ENCODE results near the gene FKBP6.
"Not testable (repeated sequence)": the region's sequence is repeated elsewhere in the genome, so short reads cannot be mapped to it uniquely, and the experiment has no call there.

The FKBP6 gene

GRCh38 chr7:73395538-73396503 lies 67.9 kb downstream of the FKBP6 start:
- DNase-seq (ENCODE audit: low spot score): no peak

- no peak for DNase-seq (ENCODE audit: low spot score)
Observed at GRCh38 chr7:73397521-73398281, 69.7 kb downstream of the FKBP6 start.

DNA sequence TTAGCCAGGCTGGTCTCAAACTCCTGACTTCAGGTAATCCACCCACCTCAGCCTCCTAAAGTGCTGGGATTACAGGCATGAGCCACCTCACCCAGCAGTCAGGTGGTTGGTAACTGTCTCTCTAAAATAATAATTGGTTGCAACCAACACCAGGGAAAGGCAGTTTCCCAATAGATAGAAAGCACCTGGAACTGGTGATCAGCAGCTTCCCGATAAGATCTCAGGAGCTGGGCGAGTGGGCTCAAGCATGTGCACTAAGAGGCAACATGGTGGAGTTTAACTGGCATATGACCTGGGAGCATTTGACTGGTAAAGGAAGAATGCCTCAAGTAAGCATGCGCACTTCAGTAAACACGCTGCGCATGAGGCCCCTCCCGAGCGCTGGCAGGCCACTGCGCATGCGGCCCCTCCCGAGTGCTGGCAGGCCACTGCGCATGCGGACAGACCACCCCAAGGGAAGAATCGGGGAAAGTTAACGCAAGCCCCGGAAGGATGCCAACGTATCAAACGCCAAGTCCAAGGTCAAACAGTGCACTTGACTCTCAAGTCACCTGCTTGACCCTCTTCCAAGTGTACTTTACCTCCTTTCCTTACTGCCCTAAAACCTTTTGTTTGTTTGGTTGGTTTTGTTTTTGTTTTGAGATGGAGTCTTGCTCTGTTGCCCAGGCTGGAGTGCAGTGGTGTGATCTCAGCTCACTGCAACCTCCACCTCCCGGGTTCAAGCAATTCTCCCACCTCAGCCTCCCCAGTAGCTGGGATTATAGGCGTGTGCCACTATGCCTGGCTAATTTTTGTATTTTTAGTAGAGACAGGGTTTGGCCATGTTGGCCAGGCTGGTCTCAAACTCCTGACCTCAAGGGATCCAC lies 71.5 kb downstream of the FKBP6 start:
- peak; percentile 24 for DNase-seq (ENCODE audit: low spot score)

- not testable (repeated sequence) for DNase-seq (ENCODE audit: low spot score)
Observed at GRCh38 chr7:73404860-73405259, 76.9 kb downstream of the FKBP6 start.

Measured in pons (tissue), 1 donor.